Measurements from ENCODE around the gene ZDBF2. TPM values are rescaled to one million over a fixed set of nuclear protein-coding genes. Genes with fewer than 3 reads are reported as not detected.

Gene ZDBF2
- total and polyA plus RNA-seq, 2 donors (not counting 1 experiment from before 2014, with no cell fraction given) = 6.3 to 11.6 TPM

GRCh38 chr2:206229642-206230041 lies 44.8 kb upstream of the ZDBF2 start:
- TF ChIP-seq EZH2 (IDR thresholded peaks at IDR 0.05; ENCODE audit: low read length, missing control alignments) = no peak
- TF ChIP-seq, protein P1, sequence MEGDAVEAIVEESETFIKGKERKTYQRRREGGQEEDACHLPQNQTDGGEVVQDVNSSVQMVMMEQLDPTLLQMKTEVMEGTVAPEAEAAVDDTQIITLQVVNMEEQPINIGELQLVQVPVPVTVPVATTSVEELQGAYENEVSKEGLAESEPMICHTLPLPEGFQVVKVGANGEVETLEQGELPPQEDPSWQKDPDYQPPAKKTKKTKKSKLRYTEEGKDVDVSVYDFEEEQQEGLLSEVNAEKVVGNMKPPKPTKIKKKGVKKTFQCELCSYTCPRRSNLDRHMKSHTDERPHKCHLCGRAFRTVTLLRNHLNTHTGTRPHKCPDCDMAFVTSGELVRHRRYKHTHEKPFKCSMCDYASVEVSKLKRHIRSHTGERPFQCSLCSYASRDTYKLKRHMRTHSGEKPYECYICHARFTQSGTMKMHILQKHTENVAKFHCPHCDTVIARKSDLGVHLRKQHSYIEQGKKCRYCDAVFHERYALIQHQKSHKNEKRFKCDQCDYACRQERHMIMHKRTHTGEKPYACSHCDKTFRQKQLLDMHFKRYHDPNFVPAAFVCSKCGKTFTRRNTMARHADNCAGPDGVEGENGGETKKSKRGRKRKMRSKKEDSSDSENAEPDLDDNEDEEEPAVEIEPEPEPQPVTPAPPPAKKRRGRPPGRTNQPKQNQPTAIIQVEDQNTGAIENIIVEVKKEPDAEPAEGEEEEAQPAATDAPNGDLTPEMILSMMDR (conservative IDR thresholded peaks at IDR 0.05 in 1 of 2, IDR thresholded peaks at IDR 0.05 in 1 of 2; ENCODE audit: low read depth in 1 of 2, low read length in 2 of 2) = no peak
- Histone ChIP-seq H3K4me2 (ENCODE audit: extremely low read depth, insufficient read depth, low read length) (no peak overlapping the region), H3K27me3 (ENCODE audit: control insufficient read depth, insufficient read depth, low read length) (no peaks in the 10 kb centered on the region), H3K79me2 (ENCODE audit: control insufficient read depth, insufficient read depth, low read length) (no peaks in the 10 kb centered on the region), H3K27ac (ENCODE audit: insufficient read depth, low read length) (no peak overlapping the region), H4K20me1 (ENCODE audit: control insufficient read depth, extremely low read depth, insufficient read depth, low read length) (no peaks in the 10 kb centered on the region), H2AFZ (ENCODE audit: low read length) (no peak overlapping the region), H3K9me3 (ENCODE audit: control insufficient read depth, insufficient read depth, low read depth, low read length) (no peaks in the 10 kb centered on the region), H3K4me1 (ENCODE audit: control insufficient read depth, extremely low read depth, insufficient read depth, low read length) (no peaks in the 10 kb centered on the region), H3K36me3 (ENCODE audit: control insufficient read depth, insufficient read depth, low read length) (no peaks in the 10 kb centered on the region), H3K4me3 (replicated peaks in 1 of 4; ENCODE audit: control extremely low read depth in 1 of 4, insufficient read depth in 1 of 4, low read depth in 3 of 4, low read length in 4 of 4) (no peak overlapping the region), H3K9ac (ENCODE audit: insufficient read depth, low read length) (no peak overlapping the region)
- no peak for DNase-seq (ENCODE audit: low read depth in 2 of 2)

- Histone ChIP-seq H3K9ac (ENCODE audit: insufficient read depth, low read length) (no peak overlapping the region), H3K27ac (ENCODE audit: insufficient read depth, low read length) (no peak overlapping the region), H3K79me2 (ENCODE audit: control insufficient read depth, insufficient read depth, low read length) (no peaks in the 10 kb centered on the region), H3K27me3 (ENCODE audit: control insufficient read depth, insufficient read depth, low read length) (no peaks in the 10 kb centered on the region), H3K36me3 (ENCODE audit: control insufficient read depth, insufficient read depth, low read length) (no peaks in the 10 kb centered on the region), H2AFZ (ENCODE audit: low read length) (no peak overlapping the region), H3K4me3 (replicated peaks in 1 of 4; ENCODE audit: control extremely low read depth in 1 of 4, insufficient read depth in 1 of 4, low read depth in 3 of 4, low read length in 4 of 4) (no peak overlapping the region), H3K4me1 (ENCODE audit: control insufficient read depth, extremely low read depth, insufficient read depth, low read length) (no peaks in the 10 kb centered on the region), H4K20me1 (ENCODE audit: control insufficient read depth, extremely low read depth, insufficient read depth, low read length) (no peaks in the 10 kb centered on the region), H3K9me3 (ENCODE audit: control insufficient read depth, insufficient read depth, low read depth, low read length) (no peaks in the 10 kb centered on the region), H3K4me2 (ENCODE audit: extremely low read depth, insufficient read depth, low read length) (no peak overlapping the region)
- peak in 1 of 2 donors; percentile 11 for DNase-seq (ENCODE audit: low read depth in 2 of 2)
- TF ChIP-seq EZH2 (IDR thresholded peaks at IDR 0.05; ENCODE audit: low read length, missing control alignments) = no peak
- TF ChIP-seq, protein P1 (conservative IDR thresholded peaks at IDR 0.05 in 1 of 2, IDR thresholded peaks at IDR 0.05 in 1 of 2; ENCODE audit: low read depth in 1 of 2, low read length in 2 of 2) = no peak
These were observed 44.3 kb upstream of the ZDBF2 start for GRCh38 chr2:206230060-206230762.

DNA sequence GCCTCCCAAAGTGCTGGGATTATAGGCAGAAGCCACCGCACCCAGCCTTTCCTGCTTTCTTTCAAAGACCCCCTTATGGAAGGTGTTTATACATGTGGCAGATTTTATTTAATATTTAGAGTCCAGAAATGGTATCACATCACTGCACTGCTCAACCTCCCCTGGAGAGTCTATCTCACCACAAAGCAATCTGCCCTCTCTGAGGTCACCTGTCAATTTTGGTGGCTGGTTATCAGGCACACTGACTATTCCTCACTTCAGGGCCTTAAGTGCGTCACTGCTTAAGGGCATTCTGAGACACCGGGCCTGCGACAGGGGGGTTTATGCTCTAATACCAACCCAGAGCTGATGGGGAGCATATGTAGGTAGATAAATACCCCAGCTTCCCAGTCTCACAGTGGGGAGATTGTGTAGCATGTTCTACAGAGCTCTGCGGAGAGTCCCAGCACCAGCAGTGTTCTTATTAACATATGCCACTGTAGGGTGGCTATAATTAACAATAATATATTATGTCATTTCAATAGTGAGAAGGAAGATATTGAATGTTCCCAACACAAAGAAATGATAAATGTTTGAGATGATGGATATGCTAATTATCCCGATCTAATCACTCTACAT lies 42.7 kb upstream of the ZDBF2 start:
- Histone ChIP-seq H4K20me1 (ENCODE audit: control insufficient read depth, extremely low read depth, insufficient read depth, low read length) (no peaks in the 10 kb centered on the region), H3K27ac (ENCODE audit: insufficient read depth, low read length) (no peak overlapping the region), H3K27me3 (ENCODE audit: control insufficient read depth, insufficient read depth, low read length) (no peaks in the 10 kb centered on the region), H3K79me2 (ENCODE audit: control insufficient read depth, insufficient read depth, low read length) (no peaks in the 10 kb centered on the region), H2AFZ (ENCODE audit: low read length) (no peak overlapping the region), H3K9ac (ENCODE audit: insufficient read depth, low read length) (no peak overlapping the region), H3K9me3 (ENCODE audit: control insufficient read depth, insufficient read depth, low read depth, low read length) (no peaks in the 10 kb centered on the region), H3K36me3 (ENCODE audit: control insufficient read depth, insufficient read depth, low read length) (no peaks in the 10 kb centered on the region), H3K4me3 (replicated peaks in 1 of 4; ENCODE audit: control extremely low read depth in 1 of 4, insufficient read depth in 1 of 4, low read depth in 3 of 4, low read length in 4 of 4) (no peak overlapping the region), H3K4me1 (ENCODE audit: control insufficient read depth, extremely low read depth, insufficient read depth, low read length) (no peaks in the 10 kb centered on the region), H3K4me2 (ENCODE audit: extremely low read depth, insufficient read depth, low read length) (no peak overlapping the region)
- TF ChIP-seq, protein P1 (conservative IDR thresholded peaks at IDR 0.05 in 1 of 2, IDR thresholded peaks at IDR 0.05 in 1 of 2; ENCODE audit: low read depth in 1 of 2, low read length in 2 of 2) = no peak
- no peak for TF ChIP-seq EZH2 (IDR thresholded peaks at IDR 0.05; ENCODE audit: low read length, missing control alignments)
- DNase-seq (ENCODE audit: low read depth in 2 of 2) = no peak

All from fibroblast of lung (primary cell).